Stimulated activated naive B cell treated with anti-CD40 and anti-IgM and Interleukin-4, amounts not matched to agents 10 μg/mL and 1 μg/mL and 100 μg/mL, for 72 hours (primary cell): Measurements from ENCODE around the gene PBRM1.
"Not testable (repeated sequence)": the region's sequence is repeated elsewhere in the genome, so short reads cannot be mapped to it uniquely, and the experiment has no call there.

Experiments used
- ATAC-seq, 2 donors: fragments of 150-1000 bp; cut with Tn5 transposase; replicated peaks; 2 replicates each; pipeline ENCODE4 v1.10.0; 2021; ENCODE audit warnings: moderate library complexity in 1 of 2
- DNase-seq: peaks from one replicate; pipeline ENCODE4 v3.0.0; 2021
- H3K27ac Mint-ChIP-seq: one replicate; pipeline ENCODE4 v1.8.0; 2022; ENCODE audit warnings: mild to moderate bottlenecking, mixed read lengths
- H3K27me3 Mint-ChIP-seq, 2 donors: one replicate each; pipeline ENCODE4 v1.8.0; 2022; ENCODE audit warnings: mixed read lengths in 2 of 2
- H3K36me3 Mint-ChIP-seq, 2 donors: one replicate each; pipeline ENCODE4 v1.8.0; 2022; ENCODE audit warnings: mixed read lengths in 2 of 2, mild to moderate bottlenecking in 1 of 2
- H3K4me1 Mint-ChIP-seq, 2 donors: one replicate each; pipeline ENCODE4 v1.8.0; 2022; ENCODE audit warnings: mixed read lengths in 2 of 2, mild to moderate bottlenecking in 1 of 2
- H3K4me3 Mint-ChIP-seq, 2 donors: one replicate each; pipeline ENCODE4 v1.8.0; 2022; ENCODE audit warnings: mild to moderate bottlenecking in 2 of 2, mixed read lengths in 2 of 2, moderate library complexity in 1 of 2
- H3K9me3 Mint-ChIP-seq, 2 donors: one replicate each; pipeline ENCODE4 v1.8.0; 2022; ENCODE audit warnings: mixed read lengths in 2 of 2, mild to moderate bottlenecking in 1 of 2

Gene PBRM1

GRCh38 chr3:52527039-52527731 is 158.5 kb downstream of the PBRM1 start:
- ATAC-seq, result no peak
- H3K27ac Mint-ChIP-seq, result no peak overlapping the region

GRCh38 chr3:52526671-52527038 is 159.1 kb downstream of the PBRM1 start:
- not testable (repeated sequence) for H3K27ac Mint-ChIP-seq, H3K27me3 Mint-ChIP-seq
- peaks cover 10 to 28% of the 10 kb centered on the region in 2 donors for H3K36me3 Mint-ChIP-seq

More at GRCh38 chr3:52527039-52527731, 158.5 kb downstream of the PBRM1 start:
- DNase-seq, result no peak
- H3K9me3 Mint-ChIP-seq, result peaks cover 0 to 2% of the 10 kb centered on the region in 2 donors
- no peak overlapping the region for H3K4me3 Mint-ChIP-seq
- H3K4me1 Mint-ChIP-seq, result peaks cover 0 to 1% of the 10 kb centered on the region in 2 donors
- no peaks in the 10 kb centered on the region for H3K27me3 Mint-ChIP-seq
- peaks cover 10 to 28% of the 10 kb centered on the region in 2 donors for H3K36me3 Mint-ChIP-seq

GRCh38 chr3:52525680-52526561 is 159.8 kb downstream of the PBRM1 start:
- Mint-ChIP-seq H3K27ac (no peak overlapping the region), H3K36me3 (peaks cover 10 to 28% of the 10 kb centered on the region in 2 donors), H3K4me1 (no peaks in the 10 kb centered on the region), H3K4me3 (no peak overlapping the region), H3K27me3 (no peaks in the 10 kb centered on the region), H3K9me3 (peaks cover 0 to 2% of the 10 kb centered on the region in 2 donors)
- DNase-seq (no peak), ATAC-seq (no peak)

More at GRCh38 chr3:52526671-52527038, 159.1 kb downstream of the PBRM1 start:
- not testable (repeated sequence) for H3K9me3 Mint-ChIP-seq, H3K4me3 Mint-ChIP-seq, DNase-seq, ATAC-seq, H3K4me1 Mint-ChIP-seq

- Mint-ChIP-seq H3K4me3 (no peak overlapping the region), H3K36me3 (peaks cover 10 to 28% of the 10 kb centered on the region in 2 donors), H3K4me1 (no peaks in the 10 kb centered on the region), H3K27ac (no peak overlapping the region), H3K9me3 (peaks cover 0 to 2% of the 10 kb centered on the region in 2 donors), H3K27me3 (no peaks in the 10 kb centered on the region)
- ATAC-seq, result no peak
- no peak for DNase-seq
These were observed 160.7 kb downstream of the PBRM1 start for GRCh38 chr3:52524752-52525679.

GRCh38 chr3:52524258-52524751 is 161.4 kb downstream of the PBRM1 start:
- no peak for DNase-seq
- no peak for ATAC-seq
- Mint-ChIP-seq H3K27ac (no peak overlapping the region), H3K36me3 (peaks cover 10 to 28% of the 10 kb centered on the region in 2 donors), H3K27me3 (no peaks in the 10 kb centered on the region), H3K4me1 (no peaks in the 10 kb centered on the region), H3K4me3 (no peak overlapping the region), H3K9me3 (peaks cover 0 to 2% of the 10 kb centered on the region in 2 donors)

GRCh38 chr3:52523386-52524257 is 162.1 kb downstream of the PBRM1 start:
- Mint-ChIP-seq H3K36me3 (peaks cover 10 to 28% of the 10 kb centered on the region in 2 donors), H3K9me3 (peaks cover 0 to 3% of the 10 kb centered on the region in 2 donors), H3K4me3 (no peak overlapping the region), H3K4me1 (no peaks in the 10 kb centered on the region), H3K27ac (no peak overlapping the region), H3K27me3 (no peaks in the 10 kb centered on the region)
- ATAC-seq, result no peak
- no peak for DNase-seq

GRCh38 chr3:52522651-52523251 is 163.0 kb downstream of the PBRM1 start:
- Mint-ChIP-seq H3K36me3 (peaks cover 10 to 23% of the 10 kb centered on the region in 2 donors), H3K4me1 (no peaks in the 10 kb centered on the region), H3K27me3 (no peaks in the 10 kb centered on the region), H3K27ac (no peak overlapping the region), H3K4me3 (no peak overlapping the region), H3K9me3 (peaks cover 0 to 3% of the 10 kb centered on the region in 2 donors)
- ATAC-seq (no peak), DNase-seq (no peak)

GRCh38 chr3:52521881-52522650 is 163.6 kb downstream of the PBRM1 start:
- Mint-ChIP-seq H3K36me3 (peaks cover 9 to 16% of the 10 kb centered on the region in 2 donors), H3K9me3 (peaks cover 0 to 3% of the 10 kb centered on the region in 2 donors), H3K4me3 (no peak overlapping the region), H3K27me3 (no peaks in the 10 kb centered on the region), H3K27ac (no peak overlapping the region), H3K4me1 (no peaks in the 10 kb centered on the region)
- DNase-seq (no peak), ATAC-seq (no peak)

DNA sequence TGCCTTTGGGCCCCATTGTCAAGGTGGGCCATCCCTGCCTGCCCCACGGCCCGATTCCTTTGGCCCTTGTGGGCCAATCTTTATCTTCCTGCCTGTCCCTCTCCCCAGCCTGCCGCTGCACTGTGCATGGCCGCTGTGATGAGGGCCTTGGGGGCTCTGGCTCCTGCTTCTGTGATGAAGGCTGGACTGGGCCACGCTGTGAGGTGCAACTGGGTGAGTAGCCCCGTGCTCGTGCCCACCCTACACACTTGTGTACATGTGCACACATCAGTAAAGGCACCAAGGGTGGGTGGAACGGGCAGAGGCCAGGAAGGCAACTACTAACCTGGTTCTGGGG is 164.3 kb downstream of the PBRM1 start:
- DNase-seq, result no peak
- H3K9me3 Mint-ChIP-seq, result peaks cover 0 to 3% of the 10 kb centered on the region in 2 donors
- H3K27me3 Mint-ChIP-seq, result no peaks in the 10 kb centered on the region
- H3K4me3 Mint-ChIP-seq, result no peak overlapping the region
- ATAC-seq, result no peak
- H3K36me3 Mint-ChIP-seq, result peaks cover 9 to 15% of the 10 kb centered on the region in 2 donors
- H3K27ac Mint-ChIP-seq, result no peak overlapping the region
- no peaks in the 10 kb centered on the region for H3K4me1 Mint-ChIP-seq

DNA sequence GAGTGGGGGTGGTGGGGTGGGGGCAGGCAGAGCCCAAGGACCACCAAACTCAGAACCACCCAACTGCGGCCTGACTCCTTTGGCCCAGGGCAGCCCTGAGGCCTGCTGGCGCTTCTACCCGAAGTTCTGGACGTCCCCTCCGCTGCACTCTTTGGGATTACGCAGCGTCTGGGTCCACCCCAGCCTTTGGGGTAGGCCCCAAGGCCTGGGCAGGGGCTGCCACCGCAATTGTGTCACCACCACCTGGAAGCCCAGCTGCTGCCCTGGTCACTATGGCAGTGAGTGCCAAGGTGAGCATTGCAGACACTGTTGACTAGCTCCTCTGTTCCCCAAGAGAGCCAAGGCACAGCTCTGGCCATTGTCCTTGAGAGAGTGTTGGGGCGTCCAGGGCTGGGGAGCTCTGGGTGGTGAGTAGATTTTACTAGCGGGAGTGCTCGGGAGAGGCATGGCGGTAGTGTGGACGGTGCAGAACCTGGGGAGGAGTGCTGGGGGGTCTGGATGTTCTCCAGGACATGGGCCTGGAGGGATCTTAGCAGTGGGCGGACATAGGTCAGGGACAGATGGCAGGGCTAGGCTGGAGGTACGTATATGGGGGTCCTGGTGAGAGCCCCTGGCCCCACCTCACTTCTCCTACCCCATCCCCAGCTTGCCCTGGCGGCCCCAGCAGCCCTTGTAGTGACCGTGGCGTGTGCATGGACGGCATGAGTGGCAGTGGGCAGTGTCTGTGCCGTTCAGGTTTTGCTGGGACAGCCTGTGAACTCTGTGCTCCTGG is 164.8 kb downstream of the PBRM1 start:
- no peak for ATAC-seq
- H3K27me3 Mint-ChIP-seq, result no peaks in the 10 kb centered on the region
- H3K36me3 Mint-ChIP-seq, result peaks cover 9 to 13% of the 10 kb centered on the region in 2 donors
- no peak for DNase-seq
- peaks cover 0 to 3% of the 10 kb centered on the region in 2 donors for H3K9me3 Mint-ChIP-seq
- no peak overlapping the region for H3K27ac Mint-ChIP-seq
- no peak overlapping the region for H3K4me3 Mint-ChIP-seq
- no peaks in the 10 kb centered on the region for H3K4me1 Mint-ChIP-seq

GRCh38 chr3:52520141-52520667 is 165.5 kb downstream of the PBRM1 start:
- H3K36me3 Mint-ChIP-seq, result peaks cover 7 to 10% of the 10 kb centered on the region in 2 donors
- no peaks in the 10 kb centered on the region for H3K27me3 Mint-ChIP-seq
- ATAC-seq (no peak), DNase-seq (no peak)
- H3K4me1 Mint-ChIP-seq, result no peaks in the 10 kb centered on the region
- H3K4me3 Mint-ChIP-seq, result no peak overlapping the region
- peaks cover 0 to 3% of the 10 kb centered on the region in 2 donors for H3K9me3 Mint-ChIP-seq
- no peak overlapping the region for H3K27ac Mint-ChIP-seq
